Left ventricle myocardium inferior (tissue), 1 donor: ENCODE data around the gene ANKS6. TPM values are rescaled to one million over a fixed set of nuclear protein-coding genes. Genes with fewer than 3 reads are reported as not detected.
A peak's percentile ranks its signal among the peaks of the same experiment; 100 is the strongest.

Experiments used
- DNase-seq: peaks from one replicate; pipeline ENCODE4 v3.0.0-alpha.2; 2020
- H3K27ac ChIP-seq: fragments of 200-600 bp; replicated peaks from 2 replicates; pipeline ENCODE4 v1.8.0; 2021
- H3K27me3 ChIP-seq: fragments of 200-600 bp; 2 replicates; pipeline ENCODE4 v1.8.0; 2021; ENCODE audit warnings: low read depth
- H3K36me3 ChIP-seq: fragments of 200-600 bp; 2 replicates; pipeline ENCODE4 v1.8.0; 2021
- H3K4me1 ChIP-seq: fragments of 200-600 bp; 2 replicates; pipeline ENCODE4 v1.8.0; 2021
- H3K4me3 ChIP-seq: fragments of 200-600 bp; 2 replicates; pipeline ENCODE4 v1.8.0; 2021; ENCODE audit warnings: mild to moderate bottlenecking, moderate library complexity
- H3K9me3 ChIP-seq: fragments of 200-600 bp; replicated peaks from 2 replicates; pipeline ENCODE4 v1.8.0; 2021
- CTCF ChIP-seq: fragments of 200-600 bp; IDR thresholded peaks from 2 replicates; pipeline ENCODE4 v1.8.0; 2021; ENCODE audit warnings: antibody characterized with exemption, mild to moderate bottlenecking, borderline replicate concordance
- intact Hi-C: fragments of 100-400 bp; cut with micrococcal nuclease; formaldehyde crosslinking; loops from one replicate; pipeline ENCODE4 v1.11.0; 2022
- total RNA-seq: library from RNA; stranded (reverse); fragmentation: NEBNext Ultra II Directional; extraction: Animal tissue kit (Norgen Biotek cat#: 25700); gene quantifications from one replicate; pipeline ENCODE4 v1.2.1, GENCODE V29; 2021
- donor health status: DM: no; HTN: yes; CAD: no; lungs with severe emphysema.

The ANKS6 gene
- total RNA-seq, 1 donor from 2014 or later, result 4.8 TPM

GRCh38 chr9:98727428-98727827 is 68.9 kb downstream of the ANKS6 start:
- Histone ChIP-seq H3K9me3 (peaks cover 10% of the 10 kb centered on the region), H3K4me1 (peaks cover 9% of the 10 kb centered on the region), H3K4me3 (no peak overlapping the region), H3K27ac (no peak overlapping the region), H3K36me3 (no peaks in the 10 kb centered on the region), H3K27me3 (peaks cover 51% of the 10 kb centered on the region)
- TF ChIP-seq CTCF, result no peak
- intact Hi-C loops, result no loop called here
- DNase-seq, result no peak

GRCh38 chr9:98726735-98727134 is 69.6 kb downstream of the ANKS6 start:
- Histone ChIP-seq H3K27ac (peak overlapping the region; percentile 48), H3K4me3 (no peak overlapping the region), H3K27me3 (peaks cover 56% of the 10 kb centered on the region), H3K36me3 (no peaks in the 10 kb centered on the region), H3K9me3 (peaks cover 10% of the 10 kb centered on the region), H3K4me1 (peaks cover 9% of the 10 kb centered on the region)
- intact Hi-C loops, result no loop called here
- no peak for TF ChIP-seq CTCF
- DNase-seq, result no peak

GRCh38 chr9:98724810-98725530 is 71.4 kb downstream of the ANKS6 start:
- peak overlapping the region; percentile 48 for H3K27ac ChIP-seq
- no peaks in the 10 kb centered on the region for H3K4me1 ChIP-seq
- TF ChIP-seq CTCF, result no peak
- DNase-seq, result no peak
- peaks cover 72% of the 10 kb centered on the region for H3K27me3 ChIP-seq
- intact Hi-C loops, result no loop called here
- H3K9me3 ChIP-seq, result peaks cover 10% of the 10 kb centered on the region
- no peaks in the 10 kb centered on the region for H3K36me3 ChIP-seq
- H3K4me3 ChIP-seq, result no peak overlapping the region

GRCh38 chr9:98721643-98722042 is 74.7 kb downstream of the ANKS6 start:
- no peaks in the 10 kb centered on the region for H3K36me3 ChIP-seq
- H3K9me3 ChIP-seq, result peaks cover 14% of the 10 kb centered on the region
- no peak overlapping the region for H3K27ac ChIP-seq
- no peaks in the 10 kb centered on the region for H3K4me1 ChIP-seq
- H3K27me3 ChIP-seq, result peaks cover 77% of the 10 kb centered on the region
- DNase-seq, result no peak
- intact Hi-C loops, result no loop called here
- H3K4me3 ChIP-seq, result no peak overlapping the region
- no peak for TF ChIP-seq CTCF

- DNase-seq, result no peak
- Histone ChIP-seq H3K4me3 (no peak overlapping the region), H3K4me1 (no peaks in the 10 kb centered on the region), H3K27ac (no peak overlapping the region), H3K9me3 (peaks cover 14% of the 10 kb centered on the region), H3K27me3 (peaks cover 70% of the 10 kb centered on the region), H3K36me3 (no peaks in the 10 kb centered on the region)
- no peak for TF ChIP-seq CTCF
- intact Hi-C loops, result no loop called here
Observed at GRCh38 chr9:98720402-98720801, 76.0 kb downstream of the ANKS6 start.
